ENCODE results near the gene CTDNEP1. TPM values are rescaled to one million over a fixed set of nuclear protein-coding genes. Genes with fewer than 3 reads are reported as not detected.
A peak's percentile ranks its signal among the peaks of the same experiment; 100 is the strongest.

CTDNEP1 gene
- total and polyA plus RNA-seq, 4 donors, result 11.0 to 28.6 (median 18.6) TPM

DNA sequence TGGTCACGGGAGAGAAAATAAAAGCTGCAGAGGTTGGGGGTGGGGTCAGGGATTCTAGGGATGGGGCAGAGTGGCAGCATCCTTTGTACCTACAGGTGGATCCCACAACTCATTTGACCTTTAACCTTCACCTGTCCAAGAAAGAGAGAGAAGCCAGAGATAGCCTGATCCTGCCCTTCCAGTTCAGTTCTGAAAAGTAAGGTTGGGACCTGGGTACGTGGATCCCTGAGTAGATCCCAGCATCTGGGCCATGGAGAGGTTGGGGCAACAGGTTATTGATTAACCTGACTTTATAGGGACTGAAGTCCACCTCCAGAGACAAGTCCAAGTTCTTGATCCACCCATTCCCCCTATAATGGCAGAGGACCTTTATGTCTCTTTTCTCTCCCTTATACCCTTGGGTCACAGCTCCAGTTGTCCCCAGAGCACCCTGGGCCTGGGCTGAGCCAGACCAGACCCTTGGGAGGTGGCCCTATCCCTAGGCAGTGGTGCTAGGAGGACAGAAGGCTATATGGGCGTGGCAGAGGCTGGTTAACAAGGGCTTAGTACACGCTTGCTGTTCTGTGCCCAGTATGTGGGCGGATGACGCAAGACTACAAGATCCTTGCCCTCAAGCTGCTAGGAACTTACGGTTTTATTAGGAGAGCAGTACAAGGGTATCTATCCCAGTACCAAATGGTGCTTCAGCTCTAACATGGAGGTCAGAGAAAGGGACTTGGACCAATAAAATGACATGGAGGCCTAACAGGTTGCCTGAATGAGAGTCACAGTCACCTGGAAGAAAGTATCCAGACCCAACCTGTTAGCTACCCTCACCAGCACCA, 7.4 kb upstream of the CTDNEP1 start (continued):
- TF ChIP-seq, protein P1, sequence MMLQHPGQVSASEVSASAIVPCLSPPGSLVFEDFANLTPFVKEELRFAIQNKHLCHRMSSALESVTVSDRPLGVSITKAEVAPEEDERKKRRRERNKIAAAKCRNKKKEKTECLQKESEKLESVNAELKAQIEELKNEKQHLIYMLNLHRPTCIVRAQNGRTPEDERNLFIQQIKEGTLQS (IDR thresholded peaks at IDR 0.05), result peak; percentile 86

DNA sequence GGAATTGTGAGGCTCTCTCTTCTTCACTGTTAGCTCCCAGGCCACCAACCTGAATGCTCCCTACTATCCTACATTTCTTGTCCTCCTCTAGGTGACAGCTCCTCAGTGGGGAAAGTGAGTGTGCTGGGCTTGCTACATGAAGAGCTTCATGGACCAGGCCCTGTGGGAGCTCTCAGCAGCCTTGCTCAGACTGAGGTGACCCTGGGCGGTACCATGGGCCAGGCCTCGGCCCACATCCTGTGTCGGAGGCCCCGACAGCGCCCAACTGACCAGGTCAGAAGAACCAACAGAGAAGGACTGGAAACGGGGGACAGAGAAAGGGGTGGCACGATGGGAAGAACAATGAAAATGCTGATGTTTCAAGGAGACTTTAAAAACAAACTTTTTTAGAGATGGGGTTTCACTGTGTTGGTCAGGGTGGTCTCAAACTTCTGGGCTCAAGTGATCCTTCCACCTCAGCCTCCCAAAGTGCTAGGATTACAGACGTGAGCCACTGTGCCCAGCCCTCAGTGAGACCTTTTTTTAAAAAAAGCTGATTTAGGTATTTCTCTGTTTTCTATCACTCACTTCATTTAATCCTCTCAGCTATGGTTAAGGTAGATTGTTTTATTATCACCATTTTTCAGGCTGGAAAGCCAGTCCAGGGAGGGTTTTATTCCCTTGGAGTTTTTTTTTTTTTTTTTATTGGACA, 5.4 kb upstream of the CTDNEP1 start:
- DNase-seq (ENCODE audit: low spot score), result no peak
- H3K36me3 ChIP-seq (ENCODE audit: control insufficient read depth in 4 of 4, insufficient read depth in 3 of 4, low read depth in 1 of 4, low read length in 3 of 4), result peaks cover 0 to 15% (median 9%) of the 10 kb centered on the region in 4 donors
- WGBS, result 90% methylated on average over 8 of the region's 8 CpGs

More for the DNA sequence above, 5.4 kb upstream of the CTDNEP1 start:
- no peaks in the 10 kb centered on the region for H3K27me3 ChIP-seq (ENCODE audit: control insufficient read depth in 4 of 4, insufficient read depth in 4 of 4, low read length in 3 of 4)
- peak overlapping the region; percentile 10 to 29 for H3K27ac ChIP-seq (ENCODE audit: low read depth in 1 of 2, low read length in 2 of 2)
- H3K4me3 ChIP-seq (ENCODE audit: low read depth in 1 of 3, low read length in 3 of 3), result no peak overlapping the region
- H3K4me1 ChIP-seq (ENCODE audit: control insufficient read depth in 4 of 4, insufficient read depth in 4 of 4, low read length in 3 of 4), result peaks cover 11 to 47% (median 29%) of the 10 kb centered on the region in 4 donors
- H3K9ac ChIP-seq (ENCODE audit: low read depth in 1 of 2, low read length in 2 of 2), result no peak overlapping the region
- TF ChIP-seq TAF1 (conservative IDR thresholded peaks at IDR 0.05) (no peak), JUND (IDR thresholded peaks at IDR 0.05) (no peak), SP1 (IDR thresholded peaks at IDR 0.05) (no peak), HNF4G (IDR thresholded peaks at IDR 0.05) (no peak), NR2F2 (IDR thresholded peaks at IDR 0.05) (no peak), FOXA2 (IDR thresholded peaks at IDR 0.05) (no peak), EGR1 (IDR thresholded peaks at IDR 0.05; ENCODE audit: low read depth in 2 of 2) (no peak), YY1 (IDR thresholded peaks at IDR 0.05) (no peak), RAD21 (IDR thresholded peaks at IDR 0.05) (no peak), HNF4A (conservative IDR thresholded peaks at IDR 0.05) (no peak), RXRA (IDR thresholded peaks at IDR 0.05) (no peak), FOXA1 (IDR thresholded peaks at IDR 0.05) (no peak), GABPA (IDR thresholded peaks at IDR 0.05 in 1 of 2, conservative IDR thresholded peaks at IDR 0.05 in 1 of 2) (no peak)
- TF ChIP-seq, protein P2, sequence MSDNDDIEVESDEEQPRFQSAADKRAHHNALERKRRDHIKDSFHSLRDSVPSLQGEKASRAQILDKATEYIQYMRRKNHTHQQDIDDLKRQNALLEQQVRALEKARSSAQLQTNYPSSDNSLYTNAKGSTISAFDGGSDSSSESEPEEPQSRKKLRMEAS (IDR thresholded peaks at IDR 0.05), result no peak
- TF ChIP-seq, protein P3, sequence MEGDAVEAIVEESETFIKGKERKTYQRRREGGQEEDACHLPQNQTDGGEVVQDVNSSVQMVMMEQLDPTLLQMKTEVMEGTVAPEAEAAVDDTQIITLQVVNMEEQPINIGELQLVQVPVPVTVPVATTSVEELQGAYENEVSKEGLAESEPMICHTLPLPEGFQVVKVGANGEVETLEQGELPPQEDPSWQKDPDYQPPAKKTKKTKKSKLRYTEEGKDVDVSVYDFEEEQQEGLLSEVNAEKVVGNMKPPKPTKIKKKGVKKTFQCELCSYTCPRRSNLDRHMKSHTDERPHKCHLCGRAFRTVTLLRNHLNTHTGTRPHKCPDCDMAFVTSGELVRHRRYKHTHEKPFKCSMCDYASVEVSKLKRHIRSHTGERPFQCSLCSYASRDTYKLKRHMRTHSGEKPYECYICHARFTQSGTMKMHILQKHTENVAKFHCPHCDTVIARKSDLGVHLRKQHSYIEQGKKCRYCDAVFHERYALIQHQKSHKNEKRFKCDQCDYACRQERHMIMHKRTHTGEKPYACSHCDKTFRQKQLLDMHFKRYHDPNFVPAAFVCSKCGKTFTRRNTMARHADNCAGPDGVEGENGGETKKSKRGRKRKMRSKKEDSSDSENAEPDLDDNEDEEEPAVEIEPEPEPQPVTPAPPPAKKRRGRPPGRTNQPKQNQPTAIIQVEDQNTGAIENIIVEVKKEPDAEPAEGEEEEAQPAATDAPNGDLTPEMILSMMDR (IDR thresholded peaks at IDR 0.05; ENCODE audit: low read depth, low read length, missing input control), result no peak
- TF ChIP-seq, protein P4, sequence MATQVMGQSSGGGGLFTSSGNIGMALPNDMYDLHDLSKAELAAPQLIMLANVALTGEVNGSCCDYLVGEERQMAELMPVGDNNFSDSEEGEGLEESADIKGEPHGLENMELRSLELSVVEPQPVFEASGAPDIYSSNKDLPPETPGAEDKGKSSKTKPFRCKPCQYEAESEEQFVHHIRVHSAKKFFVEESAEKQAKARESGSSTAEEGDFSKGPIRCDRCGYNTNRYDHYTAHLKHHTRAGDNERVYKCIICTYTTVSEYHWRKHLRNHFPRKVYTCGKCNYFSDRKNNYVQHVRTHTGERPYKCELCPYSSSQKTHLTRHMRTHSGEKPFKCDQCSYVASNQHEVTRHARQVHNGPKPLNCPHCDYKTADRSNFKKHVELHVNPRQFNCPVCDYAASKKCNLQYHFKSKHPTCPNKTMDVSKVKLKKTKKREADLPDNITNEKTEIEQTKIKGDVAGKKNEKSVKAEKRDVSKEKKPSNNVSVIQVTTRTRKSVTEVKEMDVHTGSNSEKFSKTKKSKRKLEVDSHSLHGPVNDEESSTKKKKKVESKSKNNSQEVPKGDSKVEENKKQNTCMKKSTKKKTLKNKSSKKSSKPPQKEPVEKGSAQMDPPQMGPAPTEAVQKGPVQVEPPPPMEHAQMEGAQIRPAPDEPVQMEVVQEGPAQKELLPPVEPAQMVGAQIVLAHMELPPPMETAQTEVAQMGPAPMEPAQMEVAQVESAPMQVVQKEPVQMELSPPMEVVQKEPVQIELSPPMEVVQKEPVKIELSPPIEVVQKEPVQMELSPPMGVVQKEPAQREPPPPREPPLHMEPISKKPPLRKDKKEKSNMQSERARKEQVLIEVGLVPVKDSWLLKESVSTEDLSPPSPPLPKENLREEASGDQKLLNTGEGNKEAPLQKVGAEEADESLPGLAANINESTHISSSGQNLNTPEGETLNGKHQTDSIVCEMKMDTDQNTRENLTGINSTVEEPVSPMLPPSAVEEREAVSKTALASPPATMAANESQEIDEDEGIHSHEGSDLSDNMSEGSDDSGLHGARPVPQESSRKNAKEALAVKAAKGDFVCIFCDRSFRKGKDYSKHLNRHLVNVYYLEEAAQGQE (IDR thresholded peaks at IDR 0.05), result no peak
- TF ChIP-seq, protein P1 (IDR thresholded peaks at IDR 0.05), result no peak
- TF ChIP-seq, protein P5, sequence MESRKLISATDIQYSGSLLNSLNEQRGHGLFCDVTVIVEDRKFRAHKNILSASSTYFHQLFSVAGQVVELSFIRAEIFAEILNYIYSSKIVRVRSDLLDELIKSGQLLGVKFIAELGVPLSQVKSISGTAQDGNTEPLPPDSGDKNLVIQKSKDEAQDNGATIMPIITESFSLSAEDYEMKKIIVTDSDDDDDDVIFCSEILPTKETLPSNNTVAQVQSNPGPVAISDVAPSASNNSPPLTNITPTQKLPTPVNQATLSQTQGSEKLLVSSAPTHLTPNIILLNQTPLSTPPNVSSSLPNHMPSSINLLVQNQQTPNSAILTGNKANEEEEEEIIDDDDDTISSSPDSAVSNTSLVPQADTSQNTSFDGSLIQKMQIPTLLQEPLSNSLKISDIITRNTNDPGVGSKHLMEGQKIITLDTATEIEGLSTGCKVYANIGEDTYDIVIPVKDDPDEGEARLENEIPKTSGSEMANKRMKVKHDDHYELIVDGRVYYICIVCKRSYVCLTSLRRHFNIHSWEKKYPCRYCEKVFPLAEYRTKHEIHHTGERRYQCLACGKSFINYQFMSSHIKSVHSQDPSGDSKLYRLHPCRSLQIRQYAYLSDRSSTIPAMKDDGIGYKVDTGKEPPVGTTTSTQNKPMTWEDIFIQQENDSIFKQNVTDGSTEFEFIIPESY (IDR thresholded peaks at IDR 0.05), result no peak
- H3K9me3 ChIP-seq (ENCODE audit: control insufficient read depth in 4 of 4, low read length in 3 of 4), result no peaks in the 10 kb centered on the region
